Upper lobe of right lung (tissue), 1 donor: ENCODE results near the gene NMT2. TPM values are rescaled to one million over a fixed set of nuclear protein-coding genes. Genes with fewer than 3 reads are reported as not detected.
A peak's percentile ranks its signal among the peaks of the same experiment; 100 is the strongest.

Experiments used
- ATAC-seq: fragments of 200-7000 bp; cut with Tn5 transposase; one replicate; pipeline ENCODE4 v1.9.1; 2020; ENCODE audit warnings: mild to moderate bottlenecking, moderate library complexity
- DNase-seq: peaks from one replicate; pipeline ENCODE4 v3.0.0-alpha.2; 2020
- H3K27ac ChIP-seq: fragments of 200-600 bp; one replicate; pipeline ENCODE4 v1.8.0; 2022
- H3K27me3 ChIP-seq: fragments of 200-600 bp; one replicate; pipeline ENCODE4 v1.8.0; 2022; ENCODE audit warnings: mild to moderate bottlenecking
- H3K36me3 ChIP-seq: fragments of 200-600 bp; one replicate; pipeline ENCODE4 v1.8.0; 2022
- H3K4me1 ChIP-seq: fragments of 200-600 bp; one replicate; pipeline ENCODE4 v1.8.0; 2022
- H3K4me3 ChIP-seq: fragments of 200-600 bp; one replicate; pipeline ENCODE4 v1.8.0; 2022; ENCODE audit warnings: mild to moderate bottlenecking
- H3K9me3 ChIP-seq: fragments of 200-600 bp; one replicate; pipeline ENCODE4 v1.8.0; 2022
- intact Hi-C: fragments of 100-400 bp; cut with DNase I; formaldehyde crosslinking; loops from one replicate; pipeline ENCODE4 v1.11.0; 2022
- long read RNA-seq: library from polyadenylated mRNA; unstranded; transcript quantifications from one replicate; pipeline ENCODE4 v2.0.0, GENCODE V29; 2021
- total RNA-seq: library from RNA; stranded (reverse); fragmentation: NEBNext Ultra II Directional; extraction: Animal tissue kit (Norgen Biotek cat#: 25700); gene quantifications from one replicate; pipeline ENCODE4 v1.2.1, GENCODE V29; 2021
- TF ChIP-seq, protein P1 (sequence below): fragments of 200-600 bp; IDR thresholded peaks from one replicate; pipeline ENCODE4 v1.8.0; 2022; ENCODE audit warnings: antibody characterized with exemption
- donor health status: DM: no; HTN: yes; CAD: no; lungs with severe emphysema.

The NMT2 gene
- 12.4 TPM for total RNA-seq
- long read RNA-seq, transcript NMT2-202 (12 exons, 2,907 nt) = major isoform, 8 of 17 reads
- long read RNA-seq, partial matches to known transcripts = 1 of 17 reads
- long read RNA-seq, other reads (novel, unspliced or antisense) = 5 of 17 reads

- ATAC-seq (peak; percentile 91), DNase-seq (peak; percentile 94)
- Histone ChIP-seq H3K4me1 (peaks cover 23% of the 10 kb centered on the region), H3K4me3 (peak within 1 kb of the TSS; percentile 88), H3K27me3 (no peaks in the 10 kb centered on the region), H3K9me3 (no peaks in the 10 kb centered on the region), H3K27ac (peak within 1 kb of the TSS; percentile 85), H3K36me3 (no peaks in the 10 kb centered on the region)
- TF ChIP-seq, protein P1, sequence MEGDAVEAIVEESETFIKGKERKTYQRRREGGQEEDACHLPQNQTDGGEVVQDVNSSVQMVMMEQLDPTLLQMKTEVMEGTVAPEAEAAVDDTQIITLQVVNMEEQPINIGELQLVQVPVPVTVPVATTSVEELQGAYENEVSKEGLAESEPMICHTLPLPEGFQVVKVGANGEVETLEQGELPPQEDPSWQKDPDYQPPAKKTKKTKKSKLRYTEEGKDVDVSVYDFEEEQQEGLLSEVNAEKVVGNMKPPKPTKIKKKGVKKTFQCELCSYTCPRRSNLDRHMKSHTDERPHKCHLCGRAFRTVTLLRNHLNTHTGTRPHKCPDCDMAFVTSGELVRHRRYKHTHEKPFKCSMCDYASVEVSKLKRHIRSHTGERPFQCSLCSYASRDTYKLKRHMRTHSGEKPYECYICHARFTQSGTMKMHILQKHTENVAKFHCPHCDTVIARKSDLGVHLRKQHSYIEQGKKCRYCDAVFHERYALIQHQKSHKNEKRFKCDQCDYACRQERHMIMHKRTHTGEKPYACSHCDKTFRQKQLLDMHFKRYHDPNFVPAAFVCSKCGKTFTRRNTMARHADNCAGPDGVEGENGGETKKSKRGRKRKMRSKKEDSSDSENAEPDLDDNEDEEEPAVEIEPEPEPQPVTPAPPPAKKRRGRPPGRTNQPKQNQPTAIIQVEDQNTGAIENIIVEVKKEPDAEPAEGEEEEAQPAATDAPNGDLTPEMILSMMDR = peak; percentile 41
- intact Hi-C loops = no loop called here
These were observed at the start of gene NMT2 for GRCh38 chr10:15168291-15168785. Gene NMT2, minus strand, starts transcription at chr10:15168693. Its CDS starts 81 bp downstream, at chr10:15168612.

- Histone ChIP-seq H3K4me1 (no peaks in the 10 kb centered on the region), H3K27ac (no peak overlapping the region), H3K9me3 (no peaks in the 10 kb centered on the region), H3K36me3 (no peaks in the 10 kb centered on the region), H3K4me3 (no peak overlapping the region), H3K27me3 (no peaks in the 10 kb centered on the region)
- intact Hi-C loops = no loop called here
- no peak for DNase-seq
- no peak for ATAC-seq
- TF ChIP-seq, protein P1 = no peak
These were observed 48.2 kb upstream of the NMT2 start for GRCh38 chr10:15216700-15217099.

DNA sequence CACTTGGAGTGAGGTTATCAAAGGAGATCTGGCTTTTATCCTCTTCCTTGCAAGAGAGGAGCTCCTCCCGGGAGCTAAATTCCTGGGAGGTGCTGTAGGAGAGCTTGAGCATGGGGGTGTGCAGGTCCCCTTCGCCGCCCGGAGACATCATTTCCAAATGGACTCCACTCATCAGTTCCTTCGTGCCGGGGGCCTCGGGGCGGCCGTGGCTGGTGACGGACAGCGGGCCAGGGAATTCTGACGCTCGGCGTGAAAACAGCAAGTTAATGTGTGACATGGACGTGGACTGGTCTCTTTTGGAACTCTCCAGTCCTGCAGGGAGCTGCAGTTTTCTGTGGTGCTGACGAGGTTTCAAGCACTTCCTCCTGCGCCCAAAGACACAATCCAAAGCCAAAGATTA lies 45.7 kb upstream of the NMT2 start:
- Histone ChIP-seq H3K4me3 (no peak overlapping the region), H3K27me3 (no peaks in the 10 kb centered on the region), H3K4me1 (no peaks in the 10 kb centered on the region), H3K27ac (no peak overlapping the region), H3K9me3 (no peaks in the 10 kb centered on the region), H3K36me3 (no peaks in the 10 kb centered on the region)
- no peak for ATAC-seq
- TF ChIP-seq, protein P1 = no peak
- intact Hi-C loops = no loop called here
- DNase-seq = no peak

- DNase-seq (no peak), ATAC-seq (peak; percentile 14)
- no peaks in the 10 kb centered on the region for H3K4me1 ChIP-seq
- H3K4me3 ChIP-seq = no peak overlapping the region
- intact Hi-C loops = no loop called here
- H3K27ac ChIP-seq = no peak overlapping the region
- H3K27me3 ChIP-seq = no peaks in the 10 kb centered on the region
- no peaks in the 10 kb centered on the region for H3K36me3 ChIP-seq
- TF ChIP-seq, protein P1 = no peak
- no peaks in the 10 kb centered on the region for H3K9me3 ChIP-seq
These were observed 45.0 kb upstream of the NMT2 start for GRCh38 chr10:15213461-15213861.

DNA sequence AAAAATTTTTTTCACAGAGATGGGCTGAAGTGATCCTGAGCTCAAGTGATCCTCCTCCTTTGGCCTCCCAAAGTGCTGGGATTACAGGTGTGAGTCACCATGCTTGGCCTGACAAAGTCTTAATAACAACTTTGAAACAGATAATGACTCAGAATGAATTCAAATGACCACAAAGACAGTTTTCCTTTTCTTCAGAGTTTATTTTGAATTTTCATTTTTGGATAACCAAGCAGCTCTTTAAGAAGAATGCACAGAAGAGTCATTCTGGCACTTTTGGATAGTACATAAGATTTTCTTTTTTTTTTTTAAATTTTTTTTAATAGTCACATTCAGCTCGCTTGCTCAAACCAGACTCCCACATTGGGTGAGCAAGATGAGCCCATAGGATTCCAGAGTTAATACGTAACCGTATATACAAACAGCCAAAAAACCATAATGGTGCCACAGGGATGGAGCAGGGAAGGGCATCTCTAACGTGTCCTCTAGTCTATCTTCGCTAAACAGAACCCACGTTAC lies 43.0 kb upstream of the NMT2 start:
- Histone ChIP-seq H3K27ac (no peak overlapping the region), H3K27me3 (no peaks in the 10 kb centered on the region), H3K36me3 (no peaks in the 10 kb centered on the region), H3K4me1 (no peaks in the 10 kb centered on the region), H3K4me3 (no peak overlapping the region), H3K9me3 (no peaks in the 10 kb centered on the region)
- no peak for DNase-seq
- intact Hi-C loops = no loop called here
- TF ChIP-seq, protein P1 = no peak
- no peak for ATAC-seq
